HEK293 (cell line): Measurements from ENCODE around the gene FNIP1.

Experiments
- CTCF ChIP-seq: fragments of 450-650 bp; formaldehyde crosslinking; IDR thresholded peaks from 2 replicates; pipeline ENCODE4 v1.5.1; 2016; ENCODE audit warnings: missing biosample characterization, missing genetic modification characterization
- KLF9 ChIP-seq: fragments of 450-650 bp; formaldehyde crosslinking; IDR thresholded peaks from 2 replicates; pipeline ENCODE4 v1.5.1; 2016; ENCODE audit warnings: missing biosample characterization, missing genetic modification characterization, low read depth
- PBX3 ChIP-seq: sonication (generic); formaldehyde crosslinking; IDR thresholded peaks from 2 replicates; pipeline ENCODE4 v1.8.1; 2022; ENCODE audit warnings: mild to moderate bottlenecking, moderate library complexity, missing genetic modification reagents
- SETDB1 ChIP-seq: IDR thresholded peaks from one replicate; pipeline ENCODE4 v1.6.1; 2017; ENCODE audit warnings: mild to moderate bottlenecking, low read length, moderate library complexity, mixed read lengths; ENCODE audit not compliant: insufficient read length
- YY1 ChIP-seq: fragments of 450-650 bp; formaldehyde crosslinking; IDR thresholded peaks from 2 replicates; pipeline ENCODE4 v1.5.1; 2018; ENCODE audit warnings: missing biosample characterization, missing genetic modification characterization
- ZEB2 ChIP-seq: fragments of 450-650 bp; formaldehyde crosslinking; IDR thresholded peaks from 2 replicates; pipeline ENCODE4 v1.5.1; 2016; ENCODE audit warnings: missing biosample characterization, missing genetic modification characterization
- ZFP69B ChIP-seq: fragments of 450-650 bp; formaldehyde crosslinking; IDR thresholded peaks from 2 replicates; pipeline ENCODE4 v1.5.1; 2016; ENCODE audit warnings: missing biosample characterization, missing genetic modification characterization
- ZNF112 ChIP-seq: fragments of 450-650 bp; formaldehyde crosslinking; IDR thresholded peaks from 2 replicates; pipeline ENCODE4 v1.5.0; 2017; ENCODE audit warnings: missing biosample characterization, missing genetic modification characterization
- ZNF311 ChIP-seq: fragments of 450-650 bp; formaldehyde crosslinking; IDR thresholded peaks from 2 replicates; pipeline ENCODE4 v1.5.1; 2017; ENCODE audit warnings: missing biosample characterization, missing genetic modification characterization, borderline replicate concordance
- ZNF747 ChIP-seq: fragments of 450-650 bp; formaldehyde crosslinking; IDR thresholded peaks from 2 replicates; pipeline ENCODE4 v1.5.1; 2016; ENCODE audit warnings: missing biosample characterization, missing genetic modification characterization

- TF ChIP-seq ZNF112 (no peak), YY1 (tag by site-specific recombination) (no peak), CTCF (no peak), KLF9 (tag by site-specific recombination) (no peak), PBX3 (CRISPR knock-in tag) (no peak), ZNF311 (tag by site-specific recombination) (no peak), ZEB2 (tag by site-specific recombination) (no peak), ZFP69B (no peak), ZNF747 (tag by site-specific recombination) (no peak), SETDB1 (no peak)
Observed at GRCh38 chr5:131682175-131682574, 114.6 kb downstream of the FNIP1 start.
